Mesothelial cell of epicardium (in vitro differentiated cells): ENCODE results near the gene CROCC2. TPM values are rescaled to one million over a fixed set of nuclear protein-coding genes. Genes with fewer than 3 reads are reported as not detected.

ENCODE experiments used
- DNase-seq, 2 experiments: peaks; one replicate each; pipeline ENCODE4 v3.0.0; 2021; ENCODE audit warnings: low spot score in 2 of 2; ENCODE audit not compliant: unreplicated experiment in 2 of 2
- H3K27ac Mint-ChIP-seq: 2 replicates; pipeline ENCODE4 v1.8.0; 2021; ENCODE audit warnings: mixed read lengths
- H3K27me3 Mint-ChIP-seq: 2 replicates; pipeline ENCODE4 v1.8.0; 2021; ENCODE audit warnings: low read depth, mixed read lengths
- H3K36me3 Mint-ChIP-seq: 2 replicates; pipeline ENCODE4 v1.8.0; 2021; ENCODE audit warnings: mixed read lengths
- H3K4me1 Mint-ChIP-seq: 2 replicates; pipeline ENCODE4 v1.8.0; 2021; ENCODE audit warnings: mixed read lengths
- H3K4me3 Mint-ChIP-seq: 2 replicates; pipeline ENCODE4 v1.8.0; 2021; ENCODE audit warnings: mild to moderate bottlenecking, moderate library complexity, mixed read lengths
- H3K9me3 Mint-ChIP-seq: 2 replicates; pipeline ENCODE4 v1.8.0; 2021; ENCODE audit warnings: mixed read lengths
- CTCF ChIP-seq: fragments of 200-600 bp; sonication (generic); IDR thresholded peaks from one replicate; pipeline ENCODE4 v1.5.0; 2021; ENCODE audit warnings: antibody characterized with exemption; ENCODE audit not compliant: unreplicated experiment
- total RNA-seq: library from RNA; stranded (reverse); gene quantifications from 3 replicates; pipeline ENCODE4 v1.2.1, GENCODE V29; 2021

Gene CROCC2
- total RNA-seq, 1 donor from 2014 or later, result 0.16 TPM

GRCh38 chr2:240913810-240914644 lies 7.9 kb downstream of the CROCC2 start:
- peak; percentile 74 to 91 for DNase-seq
- H3K9me3 Mint-ChIP-seq, result no peaks in the 10 kb centered on the region
- no peaks in the 10 kb centered on the region for H3K36me3 Mint-ChIP-seq
- no peak overlapping the region for H3K27ac Mint-ChIP-seq
- peaks cover 29% of the 10 kb centered on the region for H3K27me3 Mint-ChIP-seq
- peaks cover 8% of the 10 kb centered on the region for H3K4me1 Mint-ChIP-seq
- TF ChIP-seq CTCF, result peak; percentile 87
- no peak overlapping the region for H3K4me3 Mint-ChIP-seq

- Mint-ChIP-seq H3K27me3 (peaks cover 27% of the 10 kb centered on the region), H3K4me3 (no peak overlapping the region), H3K4me1 (peaks cover 8% of the 10 kb centered on the region), H3K36me3 (no peaks in the 10 kb centered on the region), H3K27ac (no peak overlapping the region), H3K9me3 (no peaks in the 10 kb centered on the region)
- TF ChIP-seq CTCF, result peak; percentile 27
- no peak for DNase-seq
Observed at GRCh38 chr2:240914645-240915525, 8.7 kb downstream of the CROCC2 start.

- no peak for TF ChIP-seq CTCF
- peaks cover 8% of the 10 kb centered on the region for H3K4me1 Mint-ChIP-seq
- no peak overlapping the region for H3K27ac Mint-ChIP-seq
- H3K9me3 Mint-ChIP-seq, result no peaks in the 10 kb centered on the region
- peaks cover 24% of the 10 kb centered on the region for H3K27me3 Mint-ChIP-seq
- peak overlapping the region; percentile 8 for H3K4me3 Mint-ChIP-seq
- DNase-seq, result no peak
- no peaks in the 10 kb centered on the region for H3K36me3 Mint-ChIP-seq
Observed at GRCh38 chr2:240915526-240916341, 9.6 kb downstream of the CROCC2 start.

- peak; percentile 34 to 66 for DNase-seq
- Mint-ChIP-seq H3K36me3 (no peaks in the 10 kb centered on the region), H3K4me3 (peak overlapping the region; percentile 43), H3K27ac (no peak overlapping the region), H3K9me3 (no peaks in the 10 kb centered on the region), H3K27me3 (peaks cover 24% of the 10 kb centered on the region), H3K4me1 (peaks cover 8% of the 10 kb centered on the region)
- TF ChIP-seq CTCF, result no peak
Observed at GRCh38 chr2:240916571-240917008, 10.5 kb downstream of the CROCC2 start.

- DNase-seq, result peak in 1 of 2 experiments; percentile 19
- H3K4me3 Mint-ChIP-seq, result no peak overlapping the region
- TF ChIP-seq CTCF, result no peak
- H3K9me3 Mint-ChIP-seq, result no peaks in the 10 kb centered on the region
- H3K4me1 Mint-ChIP-seq, result peaks cover 8% of the 10 kb centered on the region
- no peak overlapping the region for H3K27ac Mint-ChIP-seq
- H3K36me3 Mint-ChIP-seq, result no peaks in the 10 kb centered on the region
- H3K27me3 Mint-ChIP-seq, result peaks cover 20% of the 10 kb centered on the region
Observed at GRCh38 chr2:240917009-240917683, 11.0 kb downstream of the CROCC2 start.
